A673 (cell line): Measurements from ENCODE around the gene BRMS1L. TPM values are rescaled to one million over a fixed set of nuclear protein-coding genes. Genes with fewer than 3 reads are reported as not detected.

ENCODE experiments used
- BruUV-seq: library from RNA; stranded (reverse); fragments of 400-500 nt; replicated peaks from 2 replicates; lab custom pipeline; 2021; lab: Mats Ljungman, UMichigan
- CTCF ChIA-PET: fragments of 300-600 bp; sonication (Branson Sonifier 250); formaldehyde crosslinking; loops from one replicate; lab custom pipeline; 2022; ENCODE audit warnings: antibody characterized with exemption; lab: Charles Lee
- POLR2A ChIA-PET: fragments of 300-600 bp; sonication (Branson Sonifier 250); formaldehyde crosslinking; loops from one replicate; lab custom pipeline; 2022; ENCODE audit warnings: antibody characterized with exemption; ENCODE audit not compliant: low non-redundant PET; lab: Charles Lee
- DNase-seq: peaks from one replicate; pipeline ENCODE4 v3.0.0-alpha.2; 2015; ENCODE audit warnings: low spot score
- H3K27ac ChIP-seq: fragments of 200-600 bp; sonication (generic); 2 replicates; pipeline ENCODE4 v1.5.1; 2016; ENCODE audit warnings: mixed run types, low read depth, mild to moderate bottlenecking, mixed read lengths, antibody characterized with exemption, low read length; ENCODE audit not compliant: poor library complexity, severe bottlenecking
- H3K27me3 ChIP-seq: fragments of 200-600 bp; sonication (generic); replicated peaks from 2 replicates; pipeline ENCODE4 v1.6.1; 2017; ENCODE audit warnings: mixed run types, low read depth, mild to moderate bottlenecking, mixed read lengths, antibody characterized with exemption, low read length; ENCODE audit not compliant: insufficient read depth, poor library complexity
- H3K36me3 ChIP-seq: fragments of 200-600 bp; sonication (generic); 2 replicates; pipeline ENCODE4 v1.6.1; 2016; ENCODE audit warnings: mixed run types, mild to moderate bottlenecking, mixed read lengths, antibody characterized with exemption, low read length; ENCODE audit not compliant: insufficient read depth, poor library complexity, severe bottlenecking
- H3K4me1 ChIP-seq: fragments of 200-600 bp; sonication (generic); 2 replicates; pipeline ENCODE4 v1.6.1; 2017; ENCODE audit warnings: mixed run types, mild to moderate bottlenecking, mixed read lengths, antibody characterized with exemption, low read length; ENCODE audit not compliant: insufficient read depth, poor library complexity, severe bottlenecking
- H3K4me3 ChIP-seq: fragments of 200-600 bp; sonication (generic); 2 replicates; pipeline ENCODE4 v1.5.1; 2016; ENCODE audit warnings: low read depth, mixed run types, mild to moderate bottlenecking, mixed read lengths, low read length; ENCODE audit not compliant: poor library complexity, severe bottlenecking
- H3K9me3 ChIP-seq: fragments of 200-600 bp; sonication (generic); 2 replicates; pipeline ENCODE4 v1.6.1; 2016; ENCODE audit warnings: mixed run types, low read depth, mild to moderate bottlenecking, mixed read lengths, antibody characterized with exemption, low read length; ENCODE audit not compliant: poor library complexity, severe bottlenecking
- CTCF ChIP-seq: fragments of 300-800, 200-600 bp; sonication (generic); conservative IDR thresholded peaks from 2 replicates; pipeline ENCODE4 v1.5.1; 2017; ENCODE audit warnings: low read depth, mild to moderate bottlenecking, antibody characterized with exemption, low read length, moderate library complexity, mixed read lengths
- EZH2 ChIP-seq: fragments of 200-600 bp; sonication (generic); IDR thresholded peaks from 2 replicates; pipeline ENCODE4 v1.6.1; 2017; ENCODE audit warnings: borderline replicate concordance, low read depth, mild to moderate bottlenecking, mixed read lengths, antibody characterized with exemption, low read length; ENCODE audit not compliant: poor library complexity, severe bottlenecking
- intact Hi-C: fragments of 100-400 bp; cut with micrococcal nuclease; formaldehyde crosslinking; loops from one replicate; pipeline ENCODE4 v1.10.0; 2022; ENCODE audit not compliant: unreplicated experiment
- total RNA-seq: library from RNA; stranded (reverse); gene quantifications from 2 replicates; pipeline ENCODE4 v1.2.3, GENCODE V29; 2021

The BRMS1L gene
- total RNA-seq, 1 experiment from 2014 or later = 14.6 TPM

- intact Hi-C loops = no loop called here
- BruUV-seq = no TSS peak
- peaks cover 20% of the 10 kb centered on the region for H3K4me1 ChIP-seq
Measured at GRCh38 chr14:35879151-35879648, 53.1 kb downstream of the BRMS1L start.

GRCh38 chr14:35879654-35880249, 53.6 kb downstream of the BRMS1L start:
- DNase-seq = peak; percentile 55
- Histone ChIP-seq H3K4me3 (no peak overlapping the region), H3K27ac (no peak overlapping the region), H3K27me3 (no peaks in the 10 kb centered on the region), H3K9me3 (no peaks in the 10 kb centered on the region), H3K36me3 (no peaks in the 10 kb centered on the region), H3K4me1 (peaks cover 20% of the 10 kb centered on the region)
- CTCF ChIA-PET = interaction anchor here (1.7 kb wide), 1 partner anchor 189 kb away, joined by 18 read pairs; no protein-coding TSS in a partner anchor
- no TSS peak for BruUV-seq
- POLR2A ChIA-PET = no interaction called here
- intact Hi-C loops = loop anchor here (10.0 kb wide), 1 partner anchor 495 kb away; no protein-coding TSS in a partner anchor
- no peak for TF ChIP-seq EZH2
- peak; percentile 68 for TF ChIP-seq CTCF

More at GRCh38 chr14:35879151-35879648, 53.1 kb downstream of the BRMS1L start:
- Histone ChIP-seq H3K27me3 (no peaks in the 10 kb centered on the region), H3K4me3 (no peak overlapping the region), H3K27ac (no peak overlapping the region), H3K9me3 (no peaks in the 10 kb centered on the region), H3K36me3 (no peaks in the 10 kb centered on the region)
- TF ChIP-seq CTCF (no peak), EZH2 (no peak)
- ChIA-PET POLR2A (no interaction called here), CTCF (interaction anchor here (1.7 kb wide), 1 partner anchor 190 kb away, joined by 18 read pairs; no protein-coding TSS in a partner anchor)
- peak; percentile 39 for DNase-seq

GRCh38 chr14:35881280-35881679, 55.1 kb downstream of the BRMS1L start:
- DNase-seq = no peak
- CTCF ChIA-PET = interaction anchor here (1.1 kb wide), 1 partner anchor 188 kb away, joined by 9 read pairs; no protein-coding TSS in a partner anchor
- H3K27me3 ChIP-seq = no peaks in the 10 kb centered on the region
- intact Hi-C loops = loop anchor here (10.0 kb wide), 1 partner anchor 494 kb away; no protein-coding TSS in a partner anchor
- H3K27ac ChIP-seq = no peak overlapping the region
- POLR2A ChIA-PET = no interaction called here
- BruUV-seq = no TSS peak
- H3K36me3 ChIP-seq = no peaks in the 10 kb centered on the region
- H3K9me3 ChIP-seq = no peaks in the 10 kb centered on the region
- peaks cover 20% of the 10 kb centered on the region for H3K4me1 ChIP-seq
- H3K4me3 ChIP-seq = no peak overlapping the region
- no peak for TF ChIP-seq CTCF
- no peak for TF ChIP-seq EZH2
